ENCODE results near the gene PASK. TPM values are rescaled to one million over a fixed set of nuclear protein-coding genes. Genes with fewer than 3 reads are reported as not detected.

Gene PASK
- polyA plus RNA-seq, 1 experiment: 2.0 TPM

DNA sequence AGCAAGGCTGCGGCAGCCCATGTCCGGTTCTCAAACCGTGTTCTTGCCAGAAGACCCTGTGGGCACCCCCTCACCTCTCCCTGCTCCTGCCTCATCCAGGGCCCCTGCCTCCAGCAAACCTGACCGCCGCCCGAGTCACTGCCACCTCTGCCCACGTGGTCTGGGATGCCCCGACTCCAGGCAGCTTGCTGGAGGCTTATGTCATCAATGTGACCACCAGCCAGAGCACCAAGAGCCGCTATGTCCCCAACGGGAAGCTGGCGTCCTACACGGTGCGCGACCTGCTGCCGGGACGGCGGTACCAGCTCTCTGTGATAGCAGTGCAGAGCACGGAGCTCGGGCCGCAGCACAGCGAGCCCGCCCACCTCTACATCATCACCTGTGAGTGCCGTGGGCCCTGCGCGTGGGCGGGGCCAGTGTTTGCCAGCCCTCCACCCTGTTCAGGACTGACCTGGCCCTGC is 79.4 kb downstream of the PASK start:
- no peak for DNase-seq (ENCODE audit: low read depth, low spot score)
- TF ChIP-seq, protein P1, sequence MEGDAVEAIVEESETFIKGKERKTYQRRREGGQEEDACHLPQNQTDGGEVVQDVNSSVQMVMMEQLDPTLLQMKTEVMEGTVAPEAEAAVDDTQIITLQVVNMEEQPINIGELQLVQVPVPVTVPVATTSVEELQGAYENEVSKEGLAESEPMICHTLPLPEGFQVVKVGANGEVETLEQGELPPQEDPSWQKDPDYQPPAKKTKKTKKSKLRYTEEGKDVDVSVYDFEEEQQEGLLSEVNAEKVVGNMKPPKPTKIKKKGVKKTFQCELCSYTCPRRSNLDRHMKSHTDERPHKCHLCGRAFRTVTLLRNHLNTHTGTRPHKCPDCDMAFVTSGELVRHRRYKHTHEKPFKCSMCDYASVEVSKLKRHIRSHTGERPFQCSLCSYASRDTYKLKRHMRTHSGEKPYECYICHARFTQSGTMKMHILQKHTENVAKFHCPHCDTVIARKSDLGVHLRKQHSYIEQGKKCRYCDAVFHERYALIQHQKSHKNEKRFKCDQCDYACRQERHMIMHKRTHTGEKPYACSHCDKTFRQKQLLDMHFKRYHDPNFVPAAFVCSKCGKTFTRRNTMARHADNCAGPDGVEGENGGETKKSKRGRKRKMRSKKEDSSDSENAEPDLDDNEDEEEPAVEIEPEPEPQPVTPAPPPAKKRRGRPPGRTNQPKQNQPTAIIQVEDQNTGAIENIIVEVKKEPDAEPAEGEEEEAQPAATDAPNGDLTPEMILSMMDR (IDR thresholded peaks at IDR 0.05; ENCODE audit: low read depth, low read length): no peak
- ChIA-PET POLR2A (no interaction called here), CTCF (no interaction called here)
- Histone ChIP-seq H3K4me3 (ENCODE audit: low read depth, low read length) (no peak overlapping the region), H3K9me3 (ENCODE audit: control insufficient read depth, insufficient read depth, low read length) (no peaks in the 10 kb centered on the region; the same call in 1 of the 2 replicates), H3K27ac (ENCODE audit: low read depth, low read length) (no peak overlapping the region), H3K27me3 (ENCODE audit: control insufficient read depth, insufficient read depth, low read length) (no peaks in the 10 kb centered on the region)

DNA sequence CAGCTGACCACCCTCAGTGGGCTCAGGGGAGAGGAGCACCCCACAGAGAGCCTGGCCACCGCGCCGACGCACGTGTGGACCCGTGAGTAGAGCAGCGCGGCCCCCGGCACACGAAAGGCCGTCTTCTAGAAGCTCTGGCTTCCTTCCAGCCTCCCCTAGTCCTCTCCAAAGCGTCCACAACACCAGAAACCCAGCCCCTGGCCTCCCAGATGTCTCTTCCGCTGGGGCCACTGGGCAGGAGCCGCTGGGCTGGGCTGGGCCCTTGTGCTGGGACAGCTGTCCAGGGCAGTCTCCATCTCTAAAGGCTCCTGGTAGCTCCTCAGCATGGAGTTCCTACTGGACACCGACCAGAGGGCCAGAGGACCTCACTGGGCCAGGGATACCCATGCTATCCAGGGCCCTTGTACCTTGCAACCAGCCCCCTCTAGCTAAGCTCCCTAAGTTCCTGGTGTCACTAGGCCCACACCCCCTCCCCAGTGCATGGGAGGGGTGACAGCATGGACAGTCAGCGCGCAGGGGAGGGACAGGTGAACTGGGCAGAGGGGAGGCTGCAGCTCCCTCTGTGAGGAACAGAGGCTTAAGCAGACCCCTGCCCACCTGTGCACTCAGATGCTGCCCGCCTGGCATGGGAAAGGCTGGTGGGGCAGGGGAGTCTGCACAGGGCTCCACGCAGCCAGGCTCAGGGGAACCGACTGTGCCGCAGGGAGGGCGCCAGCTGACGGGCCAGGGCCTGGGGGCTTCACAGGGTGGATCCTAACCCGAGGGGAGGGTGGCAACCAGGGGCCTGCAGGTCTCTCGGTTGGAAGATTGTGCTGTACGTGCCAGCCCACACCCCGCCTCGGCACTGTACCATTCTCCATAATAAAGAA is 80.1 kb downstream of the PASK start:
- POLR2A ChIA-PET: no interaction called here
- Histone ChIP-seq H3K27me3 (ENCODE audit: control insufficient read depth, insufficient read depth, low read length) (no peaks in the 10 kb centered on the region), H3K4me3 (ENCODE audit: low read depth, low read length) (no peak overlapping the region), H3K9me3 (ENCODE audit: control insufficient read depth, insufficient read depth, low read length) (no peaks in the 10 kb centered on the region; the same call in 1 of the 2 replicates), H3K27ac (ENCODE audit: low read depth, low read length) (no peak overlapping the region)
- no peak for DNase-seq (ENCODE audit: low read depth, low spot score)
- CTCF ChIA-PET: interaction anchor here (0.8 to 1.6 kb wide), 2 partner anchors 9 to 228 kb away, joined by 3 to 10 read pairs; no protein-coding TSS in a partner anchor
- TF ChIP-seq, protein P1 (IDR thresholded peaks at IDR 0.05; ENCODE audit: low read depth, low read length): no peak

DNA sequence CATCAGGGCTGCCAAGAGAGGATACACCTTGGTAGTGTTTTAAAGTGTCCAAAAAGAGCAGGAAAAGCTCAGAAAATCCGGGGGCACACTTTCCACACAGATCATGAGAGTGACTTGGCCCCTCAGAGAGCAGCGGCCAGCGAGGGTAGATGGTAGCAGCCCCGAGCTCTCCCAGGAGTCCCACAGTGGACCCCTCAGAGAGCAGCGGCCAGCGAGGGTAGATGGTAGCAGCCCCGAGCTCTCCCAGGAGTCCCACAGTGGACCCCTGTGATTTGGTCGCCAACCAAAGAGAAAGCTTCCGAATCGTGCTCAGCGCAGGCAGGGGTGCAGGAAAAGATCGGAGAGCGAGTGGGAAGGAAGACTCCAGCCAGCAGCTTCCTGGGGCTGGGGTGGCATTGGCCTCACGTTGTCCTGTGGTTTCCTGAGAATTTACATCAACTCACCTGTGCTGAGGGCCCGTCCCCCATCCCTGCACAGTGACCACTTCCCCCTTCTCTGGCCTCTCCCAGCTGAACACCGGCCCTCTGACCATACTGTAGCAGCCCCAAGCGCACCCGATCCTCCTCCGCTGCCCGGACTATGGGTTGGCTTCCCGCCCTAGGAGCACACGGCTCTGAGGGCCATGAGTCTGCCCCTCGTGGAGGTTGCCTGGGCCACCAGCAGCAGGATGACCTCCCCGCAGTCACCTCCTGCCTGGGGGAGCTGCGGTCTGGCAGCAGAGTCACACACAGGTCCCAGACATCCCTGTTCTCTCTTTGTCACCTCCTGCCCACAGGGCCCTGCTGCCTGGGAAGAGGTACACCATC is 80.9 kb downstream of the PASK start:
- H3K4me3 ChIP-seq (ENCODE audit: low read depth, low read length): no peak overlapping the region
- no peaks in the 10 kb centered on the region for H3K27me3 ChIP-seq (ENCODE audit: control insufficient read depth, insufficient read depth, low read length)
- TF ChIP-seq, protein P1 (IDR thresholded peaks at IDR 0.05; ENCODE audit: low read depth, low read length): no peak
- H3K27ac ChIP-seq (ENCODE audit: low read depth, low read length): no peak overlapping the region
- CTCF ChIA-PET: interaction anchor here (0.7 to 1.6 kb wide), 3 partner anchors 10 to 228 kb away, joined by 3 to 10 read pairs (median 3); no protein-coding TSS in a partner anchor
- DNase-seq (ENCODE audit: low read depth, low spot score): no peak
- no peaks in the 10 kb centered on the region; the same call in 1 of the 2 replicates for H3K9me3 ChIP-seq (ENCODE audit: control insufficient read depth, insufficient read depth, low read length)
- POLR2A ChIA-PET: no interaction called here

DNA sequence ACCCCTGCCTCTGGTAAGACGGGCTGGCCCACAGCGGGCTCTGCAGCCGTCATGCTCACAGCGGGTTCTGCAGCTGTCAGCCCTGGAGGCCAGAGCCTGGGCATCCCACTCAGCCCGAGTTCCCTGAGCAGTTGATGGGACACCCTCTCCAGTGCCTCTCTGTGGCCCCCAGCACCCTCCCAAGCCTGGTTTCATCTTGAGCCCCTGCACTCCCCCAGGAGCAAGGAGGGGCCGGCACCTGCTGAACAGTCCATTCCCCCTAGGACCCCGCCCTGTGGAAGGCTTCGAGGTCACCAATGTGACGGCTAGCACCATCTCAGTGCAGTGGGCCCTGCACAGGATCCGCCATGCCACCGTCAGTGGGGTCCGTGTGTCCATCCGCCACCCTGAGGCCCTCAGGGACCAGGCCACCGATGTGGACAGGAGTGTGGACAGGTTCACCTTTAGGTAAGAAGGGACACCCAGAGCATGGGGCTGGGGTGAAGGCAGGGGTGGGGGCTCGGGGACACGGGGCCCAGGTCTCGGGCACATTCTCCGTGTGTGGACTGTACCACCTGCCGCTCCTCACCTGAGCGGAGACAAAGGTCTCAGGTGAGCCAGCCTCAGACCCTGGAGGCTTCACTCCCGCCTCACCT is 81.7 kb downstream of the PASK start:
- DNase-seq (ENCODE audit: low read depth, low spot score): no peak
- TF ChIP-seq, protein P1 (IDR thresholded peaks at IDR 0.05; ENCODE audit: low read depth, low read length): no peak
- no peaks in the 10 kb centered on the region for H3K27me3 ChIP-seq (ENCODE audit: control insufficient read depth, insufficient read depth, low read length)
- no peaks in the 10 kb centered on the region; the same call in 1 of the 2 replicates for H3K9me3 ChIP-seq (ENCODE audit: control insufficient read depth, insufficient read depth, low read length)
- H3K27ac ChIP-seq (ENCODE audit: low read depth, low read length): no peak overlapping the region
- POLR2A ChIA-PET: no interaction called here
- CTCF ChIA-PET: interaction anchor here (0.7 to 0.9 kb wide), 2 partner anchors 11 to 154 kb away, joined by 3 to 4 read pairs; no protein-coding TSS in a partner anchor
- no peak overlapping the region for H3K4me3 ChIP-seq (ENCODE audit: low read depth, low read length)
